Liver (tissue), 9 donors: ENCODE measurements around the gene RBCK1. TPM values are rescaled to one million over a fixed set of nuclear protein-coding genes. Genes with fewer than 3 reads are reported as not detected.

Source experiments
- DNase-seq: peaks from one replicate; pipeline ENCODE4 v3.0.0-alpha.2; 2017; ENCODE audit warnings: low spot score
- H3K27ac ChIP-seq, 2 donors: one replicate each; pipeline ENCODE4 v1.7.0; 2013; ENCODE audit warnings: inconsistent platforms in 2 of 2, low read length in 2 of 2, control low read depth in 1 of 2, low read depth in 1 of 2, mild to moderate bottlenecking in 1 of 2
- H3K27me3 ChIP-seq, 4 donors: one replicate each; pipeline versions ENCODE4 v1.6.1 to v1.7.0; 2013; ENCODE audit warnings: low read length in 3 of 4, inconsistent platforms in 1 of 4, mild to moderate bottlenecking in 1 of 4, moderate library complexity in 1 of 4; ENCODE audit not compliant: control insufficient read depth in 4 of 4, insufficient read depth in 4 of 4
- H3K36me3 ChIP-seq, 4 donors: one replicate each; pipeline versions ENCODE4 v1.6.1 to v1.7.0; 2013; ENCODE audit warnings: low read length in 3 of 4, mild to moderate bottlenecking in 3 of 4, low read depth in 1 of 4, moderate library complexity in 1 of 4; ENCODE audit not compliant: control insufficient read depth in 4 of 4, insufficient read depth in 3 of 4
- H3K4me1 ChIP-seq, 4 donors: one replicate each; pipeline versions ENCODE4 v1.6.1 to v1.7.0; 2013; ENCODE audit warnings: low read length in 3 of 4, mild to moderate bottlenecking in 3 of 4, moderate library complexity in 1 of 4; ENCODE audit not compliant: control insufficient read depth in 4 of 4, insufficient read depth in 4 of 4
- H3K4me3 ChIP-seq, 3 donors: one replicate each; pipeline versions ENCODE4 v1.6.1 to v1.7.0; 2013; ENCODE audit warnings: low read length in 3 of 3, control low read depth in 1 of 3, low read depth in 1 of 3, mild to moderate bottlenecking in 1 of 3
- H3K9ac ChIP-seq, 2 donors: one replicate each; pipeline ENCODE4 v1.7.0; 2013; ENCODE audit warnings: low read length in 2 of 2, mild to moderate bottlenecking in 2 of 2, moderate library complexity in 2 of 2, control low read depth in 1 of 2, low read depth in 1 of 2
- H3K9me3 ChIP-seq, 4 donors: one replicate each; pipeline versions ENCODE4 v1.6.1 to v1.7.0; 2013; ENCODE audit warnings: low read length in 3 of 4; ENCODE audit not compliant: control insufficient read depth in 4 of 4
- CTCF ChIP-seq: fragments of 150-350 bp; IDR thresholded peaks from 2 replicates; pipeline ENCODE4 v1.5.1; 2017; ENCODE audit warnings: improper control_type of control experiment, low read depth, low read length; ENCODE audit not compliant: missing input control
- EGR1 ChIP-seq, 2 donors: IDR thresholded peaks; 2 replicates each; pipeline ENCODE4 v1.6.1; 2016 to 2018; ENCODE audit warnings: antibody characterized with exemption in 2 of 2, low read depth in 2 of 2
- FOXA1 ChIP-seq: IDR thresholded peaks from 2 replicates; pipeline ENCODE4 v1.6.1; 2016; ENCODE audit warnings: antibody characterized with exemption
- FOXA2 ChIP-seq: IDR thresholded peaks from 2 replicates; pipeline ENCODE4 v1.6.1; 2016; ENCODE audit warnings: antibody characterized with exemption
- GABPA ChIP-seq, 2 donors: IDR thresholded peaks in 1 of 2; conservative IDR thresholded peaks in 1 of 2; 2 replicates each; pipeline ENCODE4 v1.6.1; 2016; ENCODE audit warnings: antibody characterized with exemption in 2 of 2, mild to moderate bottlenecking in 1 of 2, moderate library complexity in 1 of 2
- HNF4A ChIP-seq, 2 donors: conservative IDR thresholded peaks; 2 replicates each; pipeline ENCODE4 v1.6.1; 2016; ENCODE audit warnings: antibody characterized with exemption in 2 of 2, mild to moderate bottlenecking in 2 of 2
- HNF4G ChIP-seq: IDR thresholded peaks from 2 replicates; pipeline ENCODE4 v1.6.1; 2016; ENCODE audit warnings: antibody characterized with exemption
- JUND ChIP-seq, 2 donors: IDR thresholded peaks; 2 replicates each; pipeline ENCODE4 v1.6.1; 2016; ENCODE audit warnings: antibody characterized with exemption in 2 of 2
- NR2F2 ChIP-seq: IDR thresholded peaks from 2 replicates; pipeline ENCODE4 v1.6.1; 2016; ENCODE audit warnings: antibody characterized with exemption
- RAD21 ChIP-seq, 2 donors: IDR thresholded peaks; 2 replicates each; pipeline ENCODE4 v1.6.1; 2016; ENCODE audit warnings: antibody characterized with exemption in 2 of 2, mild to moderate bottlenecking in 2 of 2
- RXRA ChIP-seq, 2 donors: IDR thresholded peaks; 2 replicates each; pipeline ENCODE4 v1.6.1; 2017 to 2018; ENCODE audit warnings: antibody characterized with exemption in 2 of 2, mild to moderate bottlenecking in 1 of 2
- SP1 ChIP-seq: IDR thresholded peaks from 2 replicates; pipeline ENCODE4 v1.6.1; 2018; ENCODE audit warnings: antibody characterized with exemption, mild to moderate bottlenecking
- TAF1 ChIP-seq: conservative IDR thresholded peaks from 2 replicates; pipeline ENCODE4 v1.6.1; 2016; ENCODE audit warnings: antibody characterized with exemption, mild to moderate bottlenecking
- YY1 ChIP-seq: IDR thresholded peaks from 2 replicates; pipeline ENCODE4 v1.6.1; 2016; ENCODE audit warnings: antibody characterized with exemption, mild to moderate bottlenecking
- WGBS: extraction: QIAGEN DNeasy Blood & Tissue Kit; methylation state at CpG from one replicate; pipeline ENCODE4 v1.1.7; 2013; 5-methylcytosine and 5-hydroxymethylcytosine counted together
- polyA plus RNA-seq, 2 donors: library from polyadenylated mRNA; stranded (reverse) in 1 of 2; unstranded in 1 of 2; fragments of 200-250 nt in 1 of 2; fragments of >200 nt in 1 of 2; fragmentation: Nextera tagmentation in 1 of 2; extraction: Ambion mirVana in 1 of 2; gene quantifications; one replicate each; pipeline versions ENCODE4 v1.2.1 to v1.2.3, GENCODE V29; 2013 to 2015
- total RNA-seq, 2 donors: library from RNA; depleted of rRNA; stranded (reverse); fragments of >200 nt; gene quantifications; one replicate each; pipeline ENCODE4 v1.2.3, GENCODE V29; 2014
- TF ChIP-seq, protein P1 (sequence below): IDR thresholded peaks from 2 replicates; pipeline ENCODE4 v1.6.1; 2016; ENCODE audit warnings: antibody characterized with exemption, mild to moderate bottlenecking
- TF ChIP-seq, protein P2 (sequence below): IDR thresholded peaks from 2 replicates; pipeline ENCODE4 v1.6.1; 2016; ENCODE audit warnings: antibody characterized with exemption
- TF ChIP-seq, protein P3 (sequence below): IDR thresholded peaks from 2 replicates; pipeline ENCODE4 v1.6.1; 2016; ENCODE audit warnings: antibody characterized with exemption
- TF ChIP-seq, protein P4 (sequence below): IDR thresholded peaks from 2 replicates; pipeline ENCODE4 v1.6.1; 2016; ENCODE audit warnings: antibody characterized with exemption
- donor health status: healthy.
- donor health status: healthy.
- donor health status: healthy.
- donor health status: healthy.
- donor health status: healthy.

RBCK1 gene
- total and polyA plus RNA-seq, 4 donors: 18.0 to 62.6 (median 54.8) TPM

- no peak for DNase-seq
- TF ChIP-seq HNF4G: no peak
- TF ChIP-seq FOXA2: no peak
- TF ChIP-seq, protein P1, sequence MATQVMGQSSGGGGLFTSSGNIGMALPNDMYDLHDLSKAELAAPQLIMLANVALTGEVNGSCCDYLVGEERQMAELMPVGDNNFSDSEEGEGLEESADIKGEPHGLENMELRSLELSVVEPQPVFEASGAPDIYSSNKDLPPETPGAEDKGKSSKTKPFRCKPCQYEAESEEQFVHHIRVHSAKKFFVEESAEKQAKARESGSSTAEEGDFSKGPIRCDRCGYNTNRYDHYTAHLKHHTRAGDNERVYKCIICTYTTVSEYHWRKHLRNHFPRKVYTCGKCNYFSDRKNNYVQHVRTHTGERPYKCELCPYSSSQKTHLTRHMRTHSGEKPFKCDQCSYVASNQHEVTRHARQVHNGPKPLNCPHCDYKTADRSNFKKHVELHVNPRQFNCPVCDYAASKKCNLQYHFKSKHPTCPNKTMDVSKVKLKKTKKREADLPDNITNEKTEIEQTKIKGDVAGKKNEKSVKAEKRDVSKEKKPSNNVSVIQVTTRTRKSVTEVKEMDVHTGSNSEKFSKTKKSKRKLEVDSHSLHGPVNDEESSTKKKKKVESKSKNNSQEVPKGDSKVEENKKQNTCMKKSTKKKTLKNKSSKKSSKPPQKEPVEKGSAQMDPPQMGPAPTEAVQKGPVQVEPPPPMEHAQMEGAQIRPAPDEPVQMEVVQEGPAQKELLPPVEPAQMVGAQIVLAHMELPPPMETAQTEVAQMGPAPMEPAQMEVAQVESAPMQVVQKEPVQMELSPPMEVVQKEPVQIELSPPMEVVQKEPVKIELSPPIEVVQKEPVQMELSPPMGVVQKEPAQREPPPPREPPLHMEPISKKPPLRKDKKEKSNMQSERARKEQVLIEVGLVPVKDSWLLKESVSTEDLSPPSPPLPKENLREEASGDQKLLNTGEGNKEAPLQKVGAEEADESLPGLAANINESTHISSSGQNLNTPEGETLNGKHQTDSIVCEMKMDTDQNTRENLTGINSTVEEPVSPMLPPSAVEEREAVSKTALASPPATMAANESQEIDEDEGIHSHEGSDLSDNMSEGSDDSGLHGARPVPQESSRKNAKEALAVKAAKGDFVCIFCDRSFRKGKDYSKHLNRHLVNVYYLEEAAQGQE: no peak
- TF ChIP-seq RXRA (IDR thresholded peaks at IDR 0.05): peak in 1 of 2 donors; percentile 24
- TF ChIP-seq EGR1 (IDR thresholded peaks at IDR 0.05; ENCODE audit: low read depth in 2 of 2): no peak
- no peak for TF ChIP-seq FOXA1
- TF ChIP-seq RAD21 (IDR thresholded peaks at IDR 0.05): no peak
- no peak for TF ChIP-seq NR2F2
- TF ChIP-seq, protein P2, sequence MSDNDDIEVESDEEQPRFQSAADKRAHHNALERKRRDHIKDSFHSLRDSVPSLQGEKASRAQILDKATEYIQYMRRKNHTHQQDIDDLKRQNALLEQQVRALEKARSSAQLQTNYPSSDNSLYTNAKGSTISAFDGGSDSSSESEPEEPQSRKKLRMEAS: no peak
- TF ChIP-seq CTCF: no peak
- TF ChIP-seq, protein P3, sequence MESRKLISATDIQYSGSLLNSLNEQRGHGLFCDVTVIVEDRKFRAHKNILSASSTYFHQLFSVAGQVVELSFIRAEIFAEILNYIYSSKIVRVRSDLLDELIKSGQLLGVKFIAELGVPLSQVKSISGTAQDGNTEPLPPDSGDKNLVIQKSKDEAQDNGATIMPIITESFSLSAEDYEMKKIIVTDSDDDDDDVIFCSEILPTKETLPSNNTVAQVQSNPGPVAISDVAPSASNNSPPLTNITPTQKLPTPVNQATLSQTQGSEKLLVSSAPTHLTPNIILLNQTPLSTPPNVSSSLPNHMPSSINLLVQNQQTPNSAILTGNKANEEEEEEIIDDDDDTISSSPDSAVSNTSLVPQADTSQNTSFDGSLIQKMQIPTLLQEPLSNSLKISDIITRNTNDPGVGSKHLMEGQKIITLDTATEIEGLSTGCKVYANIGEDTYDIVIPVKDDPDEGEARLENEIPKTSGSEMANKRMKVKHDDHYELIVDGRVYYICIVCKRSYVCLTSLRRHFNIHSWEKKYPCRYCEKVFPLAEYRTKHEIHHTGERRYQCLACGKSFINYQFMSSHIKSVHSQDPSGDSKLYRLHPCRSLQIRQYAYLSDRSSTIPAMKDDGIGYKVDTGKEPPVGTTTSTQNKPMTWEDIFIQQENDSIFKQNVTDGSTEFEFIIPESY: no peak
- no peak for TF ChIP-seq GABPA (IDR thresholded peaks at IDR 0.05 in 1 of 2, conservative IDR thresholded peaks at IDR 0.05 in 1 of 2)
- TF ChIP-seq, protein P4, sequence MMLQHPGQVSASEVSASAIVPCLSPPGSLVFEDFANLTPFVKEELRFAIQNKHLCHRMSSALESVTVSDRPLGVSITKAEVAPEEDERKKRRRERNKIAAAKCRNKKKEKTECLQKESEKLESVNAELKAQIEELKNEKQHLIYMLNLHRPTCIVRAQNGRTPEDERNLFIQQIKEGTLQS: no peak
- peak in 1 of 2 donors; percentile 16 for TF ChIP-seq JUND (IDR thresholded peaks at IDR 0.05)
- TF ChIP-seq HNF4A (conservative IDR thresholded peaks at IDR 0.05): no peak
- TF ChIP-seq YY1: no peak
- no peak for TF ChIP-seq TAF1
- peak; percentile 18 for TF ChIP-seq SP1
- H3K9me3 ChIP-seq: no peaks in the 10 kb centered on the region
- no peak overlapping the region for H3K9ac ChIP-seq
- no peaks in the 10 kb centered on the region for H3K27me3 ChIP-seq
- 80% methylated on average over 9 of the region's 9 CpGs for WGBS
- H3K4me3 ChIP-seq: no peak overlapping the region
- H3K27ac ChIP-seq: peak overlapping the region in 1 of 2 donors; percentile 81
- no peaks in the 10 kb centered on the region for H3K36me3 ChIP-seq
- peaks cover 12 to 38% (median 29%) of the 10 kb centered on the region in 4 donors for H3K4me1 ChIP-seq
These were observed 34.8 kb upstream of the RBCK1 start for GRCh38 chr20:373171-373890.
